Ramos (cell line): Measurements from ENCODE around the gene MAP4K4.

Experiments
- in situ Hi-C: fragments of 300-500 bp; cut with MboI; formaldehyde crosslinking; loops from one replicate; pipeline ENCODE4 v1.14.3; 2022; ENCODE audit warnings: low sequenced_read_pairs; ENCODE audit not compliant: unreplicated experiment

MAP4K4 gene

GRCh38 chr2:101806701-101807100, 109.2 kb downstream of the MAP4K4 start:
- in situ Hi-C loops, result no loop called here

GRCh38 chr2:101807242-101807641, 109.7 kb downstream of the MAP4K4 start:
- in situ Hi-C loops, result no loop called here

GRCh38 chr2:101808006-101808562, 110.6 kb downstream of the MAP4K4 start:
- in situ Hi-C loops, result no loop called here

- in situ Hi-C loops, result no loop called here
Measured at GRCh38 chr2:101809698-101810097, 112.2 kb downstream of the MAP4K4 start.

GRCh38 chr2:101811226-101812015, 113.9 kb downstream of the MAP4K4 start:
- in situ Hi-C loops, result no loop called here

GRCh38 chr2:101812226-101812625, 114.7 kb downstream of the MAP4K4 start:
- in situ Hi-C loops, result no loop called here

- in situ Hi-C loops, result no loop called here
Measured at GRCh38 chr2:101814752-101815151, 117.2 kb downstream of the MAP4K4 start.

- in situ Hi-C loops, result no loop called here
Measured at GRCh38 chr2:101815154-101815553, 117.6 kb downstream of the MAP4K4 start.

GRCh38 chr2:101815739-101816391, 118.4 kb downstream of the MAP4K4 start:
- in situ Hi-C loops, result no loop called here

GRCh38 chr2:101816598-101816997, 119.1 kb downstream of the MAP4K4 start:
- in situ Hi-C loops, result no loop called here

GRCh38 chr2:101817481-101817880, 120.0 kb downstream of the MAP4K4 start:
- in situ Hi-C loops, result no loop called here

GRCh38 chr2:101818531-101819451, 121.3 kb downstream of the MAP4K4 start:
- in situ Hi-C loops, result no loop called here

GRCh38 chr2:101820519-101820918, 123.0 kb downstream of the MAP4K4 start:
- in situ Hi-C loops, result loop anchor here (10.0 kb wide), 1 partner anchor 396 kb away; no protein-coding TSS in a partner anchor

- in situ Hi-C loops, result loop anchor here (10.0 kb wide), 1 partner anchor 396 kb away; no protein-coding TSS in a partner anchor
Measured at GRCh38 chr2:101821059-101821805, 123.7 kb downstream of the MAP4K4 start.

- in situ Hi-C loops, result loop anchor here (10.0 kb wide), 1 partner anchor 397 kb away; no protein-coding TSS in a partner anchor
Measured at GRCh38 chr2:101821828-101822458, 124.4 kb downstream of the MAP4K4 start.

GRCh38 chr2:101823347-101823791, 125.9 kb downstream of the MAP4K4 start:
- in situ Hi-C loops, result loop anchor here (10.0 kb wide), 1 partner anchor 399 kb away; no protein-coding TSS in a partner anchor

GRCh38 chr2:101823859-101824258, 126.4 kb downstream of the MAP4K4 start:
- in situ Hi-C loops, result loop anchor here (10.0 kb wide), 1 partner anchor 399 kb away; no protein-coding TSS in a partner anchor

- in situ Hi-C loops, result loop anchor here (10.0 kb wide), 1 partner anchor 402 kb away; no protein-coding TSS in a partner anchor
Measured at GRCh38 chr2:101826716-101827115, 129.2 kb downstream of the MAP4K4 start.

- in situ Hi-C loops, result loop anchor here (10.0 kb wide), 1 partner anchor 402 kb away; no protein-coding TSS in a partner anchor
Measured at GRCh38 chr2:101827246-101827645, 129.7 kb downstream of the MAP4K4 start.
